ENCODE measurements around the gene PKP4. TPM values are rescaled to one million over a fixed set of nuclear protein-coding genes. Genes with fewer than 3 reads are reported as not detected.

PKP4 gene
- total and polyA plus RNA-seq, 2 of the 8 experiments (the other 6 are each of a cell fraction or from before 2014, with no cell fraction given) = 48.2 to 88.0 TPM

DNA sequence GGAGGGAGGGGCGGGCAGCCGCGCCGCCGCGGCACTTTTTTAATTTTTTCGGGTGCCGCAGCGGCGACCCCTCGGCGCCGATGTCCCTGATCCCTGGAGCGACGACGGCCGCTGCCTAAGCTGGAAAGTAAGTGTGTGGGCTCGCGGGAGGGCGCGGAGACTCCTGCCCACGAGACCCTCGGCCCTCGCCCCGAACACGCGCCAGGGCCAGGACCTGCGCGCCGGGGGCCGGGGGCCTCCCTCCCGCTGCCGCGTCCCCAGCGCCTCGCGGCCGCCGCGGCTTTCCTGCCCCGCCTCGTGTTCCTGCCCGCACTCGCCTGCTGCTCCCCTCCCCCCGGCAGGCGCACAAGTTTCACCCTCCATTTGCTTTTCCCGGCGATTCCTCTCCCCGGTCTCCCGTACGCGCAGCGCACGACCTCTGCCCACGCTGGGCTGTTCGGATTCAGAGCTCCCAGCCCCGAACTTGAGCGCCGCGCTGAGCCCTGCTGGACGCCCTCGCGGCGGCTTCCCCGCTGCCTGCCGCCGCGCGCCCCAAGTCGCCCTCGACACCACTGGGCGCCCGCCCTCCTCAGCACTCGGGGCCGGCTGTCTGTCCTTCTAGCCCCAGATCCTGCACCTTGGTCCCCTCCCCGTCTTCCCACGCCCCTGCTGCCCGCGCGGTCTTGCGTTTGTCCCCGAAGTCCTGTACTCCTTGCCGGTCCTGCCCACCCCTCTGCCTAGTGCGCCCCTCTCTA lies 507 bp downstream of the PKP4 start (continued):
- TF ChIP-seq POU5F1 (IDR thresholded peaks at IDR 0.05; ENCODE audit: low read depth, low read length) = no peak
- no peak for TF ChIP-seq JUN (IDR thresholded peaks at IDR 0.05; ENCODE audit: low read depth, low read length)
- TF ChIP-seq, protein P1, sequence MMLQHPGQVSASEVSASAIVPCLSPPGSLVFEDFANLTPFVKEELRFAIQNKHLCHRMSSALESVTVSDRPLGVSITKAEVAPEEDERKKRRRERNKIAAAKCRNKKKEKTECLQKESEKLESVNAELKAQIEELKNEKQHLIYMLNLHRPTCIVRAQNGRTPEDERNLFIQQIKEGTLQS (IDR thresholded peaks at IDR 0.05; ENCODE audit: insufficient read depth, low read depth, low read length) = no peak
- TF ChIP-seq CEBPB (IDR thresholded peaks at IDR 0.05; ENCODE audit: low read depth, low read length) = no peak
- TF ChIP-seq JUND (IDR thresholded peaks at IDR 0.05; ENCODE audit: low read length) = no peak
- TF ChIP-seq CTBP2 (IDR thresholded peaks at IDR 0.05; ENCODE audit: borderline replicate concordance, insufficient read depth, insufficient read length, low read length) = no peak
- TF ChIP-seq EP300 (IDR thresholded peaks at IDR 0.05; ENCODE audit: borderline replicate concordance in 1 of 2, low read depth in 2 of 2, low read length in 2 of 2) = no peak
- no peak for TF ChIP-seq HDAC6 (IDR thresholded peaks at IDR 0.05; ENCODE audit: low read depth, low read length)
